Cardiac muscle cell (in vitro differentiated cells and primary cell): Measurements from ENCODE around the gene CRYBB1. TPM values are rescaled to one million over a fixed set of nuclear protein-coding genes. Genes with fewer than 3 reads are reported as not detected.
A peak's percentile ranks its signal among the peaks of the same experiment; 100 is the strongest.

Experiments used
- DNase-seq, 2 donors: peaks; one replicate each; pipeline versions ENCODE4 v3.0.0 to v3.0.0-alpha.2; 2010 to 2017; ENCODE audit warnings: low read depth in 1 of 2, low spot score in 1 of 2
- H3K27ac ChIP-seq: fragments of 200-600 bp; sonication (generic); 2 replicates; pipeline ENCODE4 v1.5.1; 2016
- H3K27me3 ChIP-seq: fragments of 200-600 bp; sonication (generic); 2 replicates; pipeline ENCODE4 v1.6.0; 2016; ENCODE audit warnings: control low read depth
- H3K36me3 ChIP-seq: fragments of 200-600 bp; sonication (generic); 2 replicates; pipeline ENCODE4 v1.5.1; 2016; ENCODE audit warnings: control low read depth
- H3K4me1 ChIP-seq: fragments of 200-600 bp; sonication (generic); 2 replicates; pipeline ENCODE4 v1.8.1; 2017; ENCODE audit warnings: low read depth, mild to moderate bottlenecking, mixed run types
- H3K4me3 ChIP-seq: fragments of 200-600 bp; sonication (generic); 2 replicates; pipeline ENCODE4 v1.5.1; 2016; ENCODE audit warnings: mild to moderate bottlenecking
- H3K9me3 ChIP-seq: fragments of 200-600 bp; sonication (generic); 2 replicates; pipeline ENCODE4 v1.5.1; 2017; ENCODE audit warnings: low read depth, mild to moderate bottlenecking, control low read depth
- CTCF ChIP-seq: IDR thresholded peaks from 2 replicates; pipeline ENCODE4 v1.5.1; 2012; ENCODE audit warnings: low read depth, mild to moderate bottlenecking, low read length
- polyA plus RNA-seq: library from polyadenylated mRNA; unstranded; fragments of >200 nt; fragmentation: Nextera tagmentation; extraction: Ambion mirVana; gene quantifications from 2 replicates; pipeline ENCODE4 v1.2.1, GENCODE V29; 2016
- total RNA-seq: library from RNA; depleted of rRNA; stranded (reverse); fragments of >200 nt; gene quantifications from 2 replicates; pipeline ENCODE4 v1.2.3, GENCODE V29; 2016

Gene CRYBB1
- total and polyA plus RNA-seq, 2 experiments from 2014 or later, result not detected

- no peak for DNase-seq
- H3K4me1 ChIP-seq, result peaks cover 6% of the 10 kb centered on the region
- H3K4me3 ChIP-seq, result no peak overlapping the region
- H3K27me3 ChIP-seq, result peaks cover 14% of the 10 kb centered on the region
- TF ChIP-seq CTCF, result no peak
- H3K27ac ChIP-seq, result no peak overlapping the region
- H3K36me3 ChIP-seq, result no peaks in the 10 kb centered on the region
- H3K9me3 ChIP-seq, result no peaks in the 10 kb centered on the region
These were observed 25.7 kb upstream of the CRYBB1 start for GRCh38 chr22:26643418-26644100.

DNA sequence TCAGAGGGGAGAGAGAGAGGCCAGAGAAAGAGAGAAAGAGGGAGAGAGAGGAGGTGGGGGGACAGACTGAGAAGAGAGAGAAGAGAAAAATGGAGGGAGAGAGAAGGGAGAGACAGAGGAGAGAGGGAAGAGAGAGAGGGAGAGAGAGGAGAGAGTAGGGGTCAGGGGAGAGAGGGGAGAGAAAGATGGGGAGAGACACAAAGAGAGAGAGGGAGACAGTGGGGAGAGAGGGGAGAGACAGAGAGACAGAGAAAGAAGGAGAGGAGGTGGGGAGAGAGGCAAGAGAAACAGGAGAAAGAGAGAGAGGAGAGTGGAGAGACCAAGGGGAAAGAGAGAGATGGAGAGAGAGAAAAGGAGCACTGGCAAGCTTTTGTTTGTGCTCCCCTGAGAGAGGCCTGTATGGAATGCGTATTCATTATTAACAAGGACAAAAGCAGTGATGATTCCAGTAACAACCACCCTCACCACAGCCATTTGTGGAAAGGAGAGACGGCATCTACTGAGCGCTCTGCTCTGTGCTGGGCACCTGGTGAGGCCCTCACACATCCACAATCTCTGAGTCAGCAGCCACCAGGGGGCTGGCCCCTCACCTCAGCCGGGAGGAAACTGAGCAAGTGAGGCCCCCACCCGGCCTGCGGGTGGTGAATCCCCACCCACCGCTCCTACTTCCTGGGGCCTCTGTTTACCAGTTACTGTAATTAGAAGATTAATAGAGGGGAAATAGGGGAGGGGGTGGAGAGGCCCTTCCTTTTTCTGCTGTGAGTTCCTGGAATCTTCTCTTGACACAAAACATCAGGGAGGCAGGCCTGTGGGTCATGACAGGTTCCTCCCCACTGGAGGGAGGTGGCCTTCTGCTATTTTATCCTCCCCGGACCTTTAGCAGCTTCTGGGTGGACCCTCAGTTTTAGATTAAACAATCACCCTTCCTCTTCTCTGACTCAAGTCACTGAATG, 24.9 kb upstream of the CRYBB1 start:
- DNase-seq, result peak in 1 of 2 donors; percentile 21
- peak; percentile 14 for TF ChIP-seq CTCF
- Histone ChIP-seq H3K36me3 (no peaks in the 10 kb centered on the region), H3K9me3 (no peaks in the 10 kb centered on the region), H3K27me3 (peaks cover 7% of the 10 kb centered on the region), H3K27ac (no peak overlapping the region), H3K4me3 (no peak overlapping the region), H3K4me1 (peaks cover 6% of the 10 kb centered on the region)

- Histone ChIP-seq H3K4me3 (no peak overlapping the region), H3K4me1 (no peaks in the 10 kb centered on the region), H3K27me3 (no peaks in the 10 kb centered on the region), H3K36me3 (no peaks in the 10 kb centered on the region), H3K27ac (no peak overlapping the region), H3K9me3 (no peaks in the 10 kb centered on the region)
- no peak for TF ChIP-seq CTCF
- DNase-seq, result no peak
These were observed 18.5 kb upstream of the CRYBB1 start for GRCh38 chr22:26636296-26636695.

DNA sequence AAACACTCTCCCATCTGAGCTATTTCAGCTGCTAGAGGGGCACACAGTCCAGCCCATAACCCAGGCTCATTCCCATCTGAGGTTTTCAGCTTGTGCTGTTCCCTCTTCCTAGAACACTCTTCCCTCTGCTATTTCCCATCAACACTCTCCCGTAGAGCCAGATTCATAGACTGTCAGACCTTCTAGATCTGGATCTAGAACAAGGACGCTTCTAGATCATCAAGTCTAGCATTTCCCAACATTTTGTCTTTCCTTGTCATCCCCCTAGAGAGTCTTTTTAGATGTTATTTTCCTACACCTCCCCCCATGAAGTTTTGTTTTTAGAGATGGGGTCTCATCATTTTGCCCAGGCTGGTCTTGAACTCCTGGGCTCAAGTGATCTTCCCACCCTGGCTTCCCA, 17.3 kb upstream of the CRYBB1 start:
- no peak for DNase-seq
- no peak for TF ChIP-seq CTCF
- Histone ChIP-seq H3K4me3 (no peak overlapping the region), H3K36me3 (no peaks in the 10 kb centered on the region), H3K27me3 (no peaks in the 10 kb centered on the region), H3K9me3 (no peaks in the 10 kb centered on the region), H3K4me1 (no peaks in the 10 kb centered on the region), H3K27ac (no peak overlapping the region)

DNA sequence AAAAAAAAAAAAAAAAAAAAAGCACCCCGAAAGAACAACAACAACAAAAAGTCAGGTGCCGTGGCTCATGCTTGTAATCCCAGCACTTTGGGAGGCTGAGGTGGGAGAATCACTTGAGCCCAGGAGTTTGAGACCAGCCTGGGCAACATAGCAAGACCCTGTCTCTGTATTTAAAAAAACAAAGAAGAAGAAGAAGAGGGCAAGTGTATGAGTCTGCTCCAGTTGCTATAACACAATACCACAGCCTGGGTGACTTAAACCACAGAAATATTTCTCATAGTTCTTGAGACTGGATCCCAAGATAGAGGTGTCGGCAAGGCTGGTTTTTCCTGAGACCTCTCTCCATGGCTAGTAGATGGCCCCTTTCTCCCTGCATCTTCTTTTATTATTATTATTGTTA, 16.4 kb upstream of the CRYBB1 start:
- no peaks in the 10 kb centered on the region for H3K9me3 ChIP-seq
- H3K27me3 ChIP-seq, result no peaks in the 10 kb centered on the region
- H3K27ac ChIP-seq, result no peak overlapping the region
- H3K4me3 ChIP-seq, result no peak overlapping the region
- DNase-seq, result no peak
- H3K36me3 ChIP-seq, result no peaks in the 10 kb centered on the region
- TF ChIP-seq CTCF, result no peak
- H3K4me1 ChIP-seq, result no peaks in the 10 kb centered on the region
